ENCODE results near the gene MIA2. TPM values are rescaled to one million over a fixed set of nuclear protein-coding genes. Genes with fewer than 3 reads are reported as not detected.
"Not testable (repeated sequence)": the region's sequence is repeated elsewhere in the genome, so short reads cannot be mapped to it uniquely, and the experiment has no call there.

Gene MIA2
- total RNA-seq, 1 donor from 2014 or later = 9.2 TPM

DNA sequence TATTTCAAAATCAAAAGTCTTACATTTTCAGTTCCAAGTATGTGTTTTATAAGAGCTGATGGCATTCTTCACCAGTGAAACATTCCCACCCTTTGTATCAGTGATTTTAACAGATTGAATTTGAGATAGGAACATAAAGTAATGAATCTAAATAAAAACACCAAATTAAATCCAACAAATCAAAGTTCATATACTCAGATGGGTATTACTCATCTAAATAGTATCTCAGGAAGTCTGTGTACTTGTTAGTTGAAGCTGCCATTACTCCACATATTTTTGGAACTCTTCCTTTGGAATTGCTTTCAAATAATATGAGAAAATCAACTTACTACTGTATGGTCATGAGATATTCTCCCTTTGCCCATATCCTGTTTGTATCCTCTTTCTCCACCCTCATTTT lies 89.1 kb downstream of the MIA2 start:
- peak in 1 of 2 donors; percentile 19 for DNase-seq (ENCODE audit: low read depth in 2 of 2)

DNA sequence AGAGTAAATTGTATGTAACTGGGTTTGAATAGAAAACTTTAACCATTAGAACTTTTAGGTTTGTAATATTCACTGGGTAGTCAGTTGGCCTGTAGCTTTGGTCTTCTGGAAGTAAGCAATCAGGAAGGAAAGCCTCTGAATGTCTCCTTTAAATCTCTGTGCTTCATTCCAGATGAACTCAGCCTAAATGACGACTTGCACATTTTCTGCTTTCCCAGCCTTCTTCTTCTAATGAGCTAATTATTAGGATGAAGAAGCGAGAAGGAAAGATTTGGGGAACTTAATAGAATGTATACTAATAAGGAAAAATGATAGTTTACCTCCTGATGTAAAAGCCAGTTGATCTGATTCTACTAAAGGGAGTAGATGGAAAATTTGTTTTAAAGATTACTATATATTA lies 90.4 kb downstream of the MIA2 start:
- DNase-seq (ENCODE audit: low read depth in 2 of 2) = no peak

DNA sequence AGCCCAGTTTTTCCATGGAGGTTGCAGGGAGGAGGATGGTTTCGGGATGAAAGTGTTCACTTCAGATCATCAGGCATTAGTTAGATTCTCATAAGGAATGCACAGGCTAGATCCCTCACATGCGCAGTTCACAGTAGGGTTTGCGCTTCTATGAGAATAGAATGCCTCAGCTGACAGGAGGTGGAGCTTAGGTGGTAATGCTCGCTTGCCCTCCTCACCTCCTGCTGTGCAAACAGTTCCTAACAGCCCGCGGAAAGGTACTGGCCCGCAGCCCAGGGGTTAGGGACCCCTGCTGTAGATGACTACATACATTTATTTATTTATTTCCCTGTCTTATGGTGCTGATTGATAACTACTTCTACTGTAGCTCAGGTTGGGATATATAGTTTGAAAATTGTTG lies 105.3 kb downstream of the MIA2 start:
- DNase-seq (ENCODE audit: low read depth in 2 of 2) = peak in 1 of 2 donors; percentile 6

DNA sequence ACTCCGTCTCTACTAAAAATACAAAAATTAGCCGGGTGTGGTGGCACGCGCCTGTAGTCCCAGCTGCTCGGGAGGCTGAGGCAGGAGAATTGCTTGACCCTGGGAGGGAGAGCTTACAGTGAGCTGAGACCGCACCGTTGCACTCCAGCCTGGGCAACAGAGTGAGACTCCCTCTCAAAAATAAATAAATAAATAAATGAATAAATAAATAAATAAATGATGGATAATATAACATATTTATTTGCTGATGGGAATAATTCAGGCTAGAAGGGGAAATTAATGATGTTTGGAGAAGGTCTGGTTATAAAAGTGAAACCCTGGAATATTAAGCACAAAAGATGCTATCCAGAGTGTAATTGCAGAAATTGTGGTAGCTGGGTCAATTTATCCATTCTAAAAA lies 107.4 kb downstream of the MIA2 start:
- DNase-seq (ENCODE audit: low read depth in 2 of 2) = not testable (repeated sequence)

DNA sequence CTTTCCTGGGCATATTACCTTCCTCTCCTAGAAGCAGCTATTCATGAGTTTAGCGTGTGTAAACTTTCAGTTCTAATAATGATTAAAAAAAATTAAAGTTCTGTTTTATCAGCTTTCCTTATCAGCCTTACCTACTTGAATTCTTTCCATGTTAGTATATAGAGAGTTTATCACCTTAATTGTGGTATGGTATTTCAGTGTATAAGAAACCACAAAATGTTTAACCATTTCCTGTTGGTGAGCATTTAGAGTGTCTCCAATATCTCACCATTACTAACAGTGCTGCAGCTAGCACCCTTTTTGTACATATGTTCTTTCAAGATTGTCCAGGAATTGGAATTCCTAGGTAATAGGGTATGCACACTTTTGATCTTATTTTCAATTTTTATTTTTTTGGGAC lies 109.1 kb downstream of the MIA2 start:
- no peak for DNase-seq (ENCODE audit: low read depth in 2 of 2)

DNA sequence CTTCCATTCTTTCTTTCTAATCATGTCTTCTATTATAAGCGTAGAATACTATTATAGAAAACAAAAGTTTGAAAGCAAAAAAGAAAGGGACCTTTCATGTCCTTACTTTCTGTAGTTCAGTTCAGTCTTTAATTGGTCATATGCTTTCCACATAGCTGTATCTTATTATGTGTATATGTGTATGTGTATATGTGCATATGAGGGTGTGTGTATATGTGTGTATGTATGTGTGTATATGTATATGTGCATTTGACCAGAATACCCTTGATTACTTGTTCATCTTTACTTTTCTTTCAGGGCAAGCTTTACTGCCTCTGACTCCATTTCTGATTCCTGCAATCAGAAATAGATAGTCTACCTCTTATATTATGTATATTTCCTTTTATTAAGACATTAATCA lies 109.9 kb downstream of the MIA2 start:
- no peak for DNase-seq (ENCODE audit: low read depth in 2 of 2)

DNA sequence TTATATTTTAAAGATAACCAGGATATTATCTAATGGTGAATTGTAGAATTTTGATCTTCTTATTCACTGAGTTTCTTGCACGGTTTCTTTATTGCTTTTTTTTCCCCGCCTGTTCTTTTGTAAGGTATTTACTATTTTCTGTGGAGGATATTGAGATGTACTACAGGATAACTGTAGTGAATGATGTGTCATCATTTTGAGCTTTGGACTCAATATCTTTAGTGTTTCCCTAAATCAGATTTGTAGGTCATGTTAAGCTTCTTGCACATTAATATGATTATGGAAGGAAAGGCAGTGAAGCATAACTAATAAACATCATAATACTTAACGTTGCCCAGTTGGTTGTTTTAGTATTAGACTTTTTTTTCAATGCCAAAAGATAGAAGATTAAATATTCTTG lies 117.2 kb downstream of the MIA2 start:
- no peak for DNase-seq (ENCODE audit: low read depth in 2 of 2)

DNA sequence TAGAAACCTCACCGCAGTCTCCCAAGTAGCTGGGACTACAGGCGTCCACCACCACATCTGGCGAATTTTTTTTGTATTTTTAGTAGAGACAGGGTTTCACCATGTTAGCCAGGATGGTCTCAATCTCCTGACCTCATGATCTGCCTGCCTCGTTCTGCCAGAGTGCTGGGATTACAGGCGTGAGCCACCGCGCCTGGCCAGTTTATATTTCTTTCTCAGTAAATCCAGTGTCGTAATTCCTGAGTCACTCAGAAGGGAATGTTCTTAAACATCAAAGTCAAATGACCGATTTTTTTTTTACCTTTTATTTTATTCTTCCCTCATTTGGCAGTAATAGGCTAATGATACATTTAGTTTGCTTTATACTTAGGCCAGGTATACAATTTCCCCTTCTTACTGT lies 118.0 kb downstream of the MIA2 start:
- DNase-seq (ENCODE audit: low read depth in 2 of 2) = no peak

DNA sequence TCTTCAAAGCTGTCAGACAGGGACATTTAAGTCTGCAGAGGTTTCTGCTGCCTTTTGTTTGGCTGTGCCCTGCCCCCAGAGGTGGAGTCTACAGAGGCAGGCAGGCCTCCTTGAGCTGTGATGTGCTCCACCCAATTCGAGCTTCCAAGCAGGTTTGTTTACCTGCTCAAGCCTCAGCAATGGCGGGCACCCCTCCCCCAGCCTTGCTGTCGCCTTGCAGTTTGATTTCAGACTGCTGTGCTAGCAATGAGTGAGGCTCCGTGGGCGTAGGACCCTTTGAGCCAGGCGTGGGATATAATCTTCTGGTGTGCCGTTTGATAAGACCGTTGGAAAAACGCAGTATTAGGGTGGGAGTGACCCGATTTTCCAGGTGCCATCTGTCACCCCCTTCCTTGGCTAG lies 125.4 kb downstream of the MIA2 start:
- DNase-seq (ENCODE audit: low read depth in 2 of 2) = not testable (repeated sequence)

DNA sequence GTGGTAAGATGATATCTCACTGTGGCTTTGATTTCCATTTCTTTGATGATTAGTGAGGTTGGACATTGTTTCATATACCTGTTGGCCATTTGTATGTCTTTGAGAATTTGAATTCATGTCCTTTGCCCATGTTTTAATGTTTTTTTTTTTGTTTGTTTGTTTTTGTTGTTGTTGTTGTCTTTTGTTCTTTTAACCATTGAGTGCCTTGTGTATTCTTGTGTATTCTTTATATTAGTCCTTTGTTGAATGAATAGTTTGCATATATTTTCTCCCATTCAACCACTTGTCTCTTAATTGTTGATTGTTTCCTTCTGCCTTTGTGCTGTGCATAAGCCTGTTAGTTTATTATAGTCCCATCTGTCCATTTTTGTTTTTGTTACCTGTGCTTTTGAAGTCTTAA lies 126.6 kb downstream of the MIA2 start:
- no peak for DNase-seq (ENCODE audit: low read depth in 2 of 2)

DNA sequence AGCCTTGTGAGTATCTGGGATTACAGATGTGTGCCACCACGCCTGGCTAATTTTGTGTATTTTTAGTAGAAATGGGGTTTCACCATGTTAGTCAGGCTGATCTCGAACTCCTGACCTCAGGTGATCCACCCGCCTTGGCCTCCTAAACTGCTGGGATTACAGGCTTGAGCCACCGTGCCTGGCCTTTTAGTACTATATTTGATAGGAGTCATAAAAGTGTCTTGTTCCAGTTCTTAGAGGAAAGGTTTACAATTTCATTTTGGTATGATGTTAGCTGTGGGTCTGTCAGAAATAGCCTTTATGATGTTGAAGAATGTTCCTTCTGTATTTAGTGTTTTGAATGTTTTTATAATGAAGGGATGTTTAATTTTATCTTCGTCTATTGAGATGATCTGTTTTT lies 127.8 kb downstream of the MIA2 start:
- DNase-seq (ENCODE audit: low read depth in 2 of 2) = not testable (repeated sequence)

DNA sequence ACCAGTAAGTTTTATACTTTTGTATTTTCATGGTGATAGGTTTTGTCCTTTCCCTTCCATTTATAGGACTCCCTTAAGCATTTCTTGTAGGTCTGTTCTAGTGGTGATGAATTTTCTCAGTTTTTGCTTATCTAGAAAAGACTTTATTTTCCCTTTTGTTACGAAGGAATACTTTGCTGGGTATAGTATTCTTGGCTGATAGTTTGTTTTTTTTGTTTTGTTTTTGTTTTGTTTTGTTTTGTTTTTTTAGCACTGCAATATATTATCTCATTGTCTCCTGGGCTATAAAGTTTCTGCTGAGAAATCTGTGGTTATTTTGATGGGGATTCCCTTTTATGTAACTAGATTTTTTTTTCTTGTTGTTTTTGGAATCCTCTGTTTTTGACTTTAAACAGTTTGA lies 130.8 kb downstream of the MIA2 start:
- no peak for DNase-seq (ENCODE audit: low read depth in 2 of 2)

DNA sequence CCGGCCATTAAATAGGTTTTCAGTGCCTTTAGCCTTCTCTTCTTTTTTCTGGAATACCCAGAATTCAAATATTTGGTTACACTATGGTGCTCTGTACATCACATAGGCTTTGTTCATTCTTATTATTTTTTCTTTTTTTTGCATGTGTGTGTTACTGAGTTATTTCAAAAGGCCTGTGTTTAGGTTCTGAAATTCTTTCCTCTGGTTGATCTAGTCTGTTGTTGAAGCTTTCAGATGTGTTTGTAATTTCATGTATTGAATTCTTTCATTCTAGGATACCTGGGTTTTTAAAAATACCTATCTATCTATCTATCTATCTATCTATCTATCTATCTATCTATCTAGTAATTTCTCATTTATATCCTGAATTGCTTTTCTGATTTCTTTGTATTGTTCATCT lies 131.6 kb downstream of the MIA2 start:
- no peak for DNase-seq (ENCODE audit: low read depth in 2 of 2)

DNA sequence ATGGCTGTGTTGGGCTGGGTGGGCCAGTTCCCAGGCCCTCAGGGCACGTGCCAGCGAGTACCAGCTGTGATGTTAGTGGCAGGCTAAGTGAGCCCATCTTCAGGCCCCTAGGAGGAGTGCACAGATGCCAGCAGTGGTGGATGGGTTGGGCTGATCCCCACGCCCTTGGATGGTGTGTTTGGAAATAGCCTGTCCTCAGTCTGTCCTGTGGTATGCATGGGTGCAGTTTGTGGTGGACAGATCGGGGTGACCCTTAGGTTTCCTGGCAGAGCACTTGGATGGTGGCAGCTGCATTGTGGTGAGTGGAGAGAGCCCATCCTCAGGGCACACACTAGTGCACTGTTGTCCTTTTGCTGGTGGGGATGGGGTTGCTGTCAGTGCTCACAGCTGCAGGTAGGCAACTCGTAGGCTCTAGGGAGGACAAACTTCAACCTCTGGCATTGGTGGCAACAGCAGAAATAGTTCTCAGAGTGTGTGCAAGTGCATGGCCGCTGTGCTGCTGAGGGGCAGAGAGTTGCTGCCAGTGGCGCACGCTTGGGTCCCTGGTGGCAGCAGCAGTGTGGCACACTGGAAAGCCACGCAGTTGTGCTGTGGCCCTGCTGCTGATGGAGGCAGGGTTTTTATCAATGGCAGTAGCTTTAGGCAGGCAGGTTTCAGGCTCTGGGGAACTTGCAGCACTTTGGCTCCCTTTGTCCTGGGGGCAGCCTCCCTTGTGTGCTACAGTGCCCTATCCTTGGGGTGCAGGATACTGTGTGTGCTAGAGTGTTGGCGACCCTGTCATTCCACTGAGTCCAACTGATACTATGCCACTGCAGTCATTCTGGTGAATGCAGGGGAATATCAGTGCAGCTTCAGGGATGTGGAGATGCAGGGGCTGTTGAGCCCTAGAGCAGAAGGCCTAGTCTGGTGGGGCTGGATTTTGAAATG lies 133.0 kb downstream of the MIA2 start:
- DNase-seq (ENCODE audit: low read depth in 2 of 2) = no peak

DNA sequence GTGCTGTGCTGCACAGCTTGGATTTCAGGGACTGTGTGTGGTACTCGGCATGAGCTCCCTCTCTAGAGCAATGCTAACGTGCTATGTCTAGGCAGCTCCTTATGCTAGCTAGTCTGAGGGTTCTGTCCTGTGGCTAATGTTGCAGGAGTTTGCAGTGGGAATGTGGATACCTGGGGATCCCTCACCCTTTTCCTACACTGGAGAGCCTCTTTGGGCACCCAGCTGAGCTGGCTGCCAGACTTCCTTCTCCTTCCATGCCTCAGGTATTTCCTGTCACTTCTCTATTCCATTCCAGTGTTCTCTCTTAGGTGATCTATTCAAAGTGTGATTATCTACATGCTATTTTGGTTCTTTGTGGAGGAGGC lies 133.7 kb downstream of the MIA2 start:
- no peak for DNase-seq (ENCODE audit: low read depth in 2 of 2)

DNA sequence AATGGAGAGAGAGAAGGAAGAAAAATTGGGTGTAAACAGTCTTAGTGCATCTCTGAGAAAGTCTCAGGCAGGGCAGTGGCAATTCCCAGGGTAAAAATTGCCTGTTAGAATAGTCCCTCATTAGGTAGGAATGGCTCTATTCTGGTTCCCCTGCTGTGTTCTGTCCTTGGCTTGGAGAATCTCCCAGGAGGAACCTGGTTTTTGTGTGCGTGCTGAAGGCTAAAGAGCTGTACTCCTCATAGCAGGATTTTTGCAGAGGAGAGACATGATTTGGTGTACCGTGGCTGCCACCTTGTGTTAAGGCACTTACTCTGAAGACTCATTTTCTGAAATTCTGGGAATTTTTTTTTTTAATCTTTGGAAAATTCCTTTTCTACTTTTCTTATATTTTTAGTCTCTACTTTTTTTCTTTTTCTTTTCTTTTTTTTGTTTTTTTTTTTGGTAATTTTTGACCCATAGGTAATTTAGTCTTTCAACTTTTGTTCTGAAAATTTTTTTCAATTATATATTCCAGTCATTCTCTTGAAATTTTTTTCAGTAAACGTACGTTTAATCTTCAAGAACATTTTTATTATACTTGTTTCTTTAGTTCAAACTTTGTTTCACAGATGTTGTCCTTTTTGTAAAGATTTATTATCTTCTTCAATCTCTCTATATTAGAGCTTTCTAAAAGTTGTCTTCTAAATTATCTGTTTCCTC lies 134.7 kb downstream of the MIA2 start:
- peak; percentile 51 to 73 for DNase-seq (ENCODE audit: low read depth in 2 of 2)

DNA sequence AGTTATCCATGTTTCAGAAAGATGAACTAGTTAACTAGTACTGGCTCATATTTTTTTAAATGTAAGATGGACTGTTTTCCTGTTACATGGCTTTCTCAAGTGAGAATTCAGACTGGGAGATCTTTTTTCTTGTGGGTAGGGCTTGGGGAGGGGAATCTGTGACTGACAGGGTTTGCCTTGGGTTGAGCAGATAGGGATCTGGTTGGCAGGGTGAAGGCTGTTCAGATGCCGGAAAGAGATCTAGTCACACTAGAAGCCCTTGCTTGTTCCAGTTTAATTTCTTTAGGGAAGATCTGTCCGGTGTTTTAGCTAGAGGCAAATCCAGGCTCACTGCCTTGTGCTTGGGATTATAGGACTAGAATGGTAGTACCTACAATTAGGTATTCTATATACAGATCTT lies 135.3 kb downstream of the MIA2 start:
- DNase-seq (ENCODE audit: low read depth in 2 of 2) = no peak

DNA sequence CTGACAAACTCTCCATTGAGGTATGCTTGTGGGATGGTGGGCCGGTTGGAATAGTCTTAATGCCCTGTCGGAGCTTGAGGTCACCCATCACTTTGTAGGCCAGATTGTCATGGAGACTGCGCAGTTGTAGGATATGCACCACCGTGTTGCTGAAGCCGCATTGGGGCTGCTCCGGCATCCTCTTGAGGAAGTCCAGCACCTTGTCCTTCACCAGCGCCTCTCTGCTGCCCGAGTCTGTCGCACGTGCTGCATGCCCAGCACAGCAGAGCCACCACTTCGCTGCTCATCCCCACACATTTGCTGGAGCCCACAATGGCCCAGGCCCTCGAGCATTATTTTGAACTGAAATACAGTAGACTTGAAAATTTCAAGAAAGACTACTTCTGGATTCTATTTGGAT lies 136.7 kb downstream of the MIA2 start:
- DNase-seq (ENCODE audit: low read depth in 2 of 2) = no peak

DNA sequence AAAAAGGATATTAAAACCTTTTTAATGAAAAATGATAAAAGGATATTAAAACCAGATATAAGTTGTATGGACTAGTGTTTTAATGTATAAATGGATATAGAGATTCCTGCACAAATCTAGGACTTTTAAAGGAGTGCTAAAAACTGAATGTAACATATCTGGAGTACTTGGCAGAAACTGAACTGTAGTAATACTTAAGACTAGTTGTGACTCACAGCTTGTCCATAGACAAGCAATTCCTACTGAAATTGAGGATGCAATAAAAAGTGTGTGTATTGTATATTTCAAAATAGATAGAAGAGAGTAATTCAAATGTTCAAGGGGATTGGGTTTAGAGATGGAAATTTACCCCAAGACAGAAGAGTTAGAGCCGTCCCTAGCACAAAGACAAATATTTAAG lies 138.9 kb downstream of the MIA2 start:
- DNase-seq (ENCODE audit: low read depth in 2 of 2) = no peak

DNA sequence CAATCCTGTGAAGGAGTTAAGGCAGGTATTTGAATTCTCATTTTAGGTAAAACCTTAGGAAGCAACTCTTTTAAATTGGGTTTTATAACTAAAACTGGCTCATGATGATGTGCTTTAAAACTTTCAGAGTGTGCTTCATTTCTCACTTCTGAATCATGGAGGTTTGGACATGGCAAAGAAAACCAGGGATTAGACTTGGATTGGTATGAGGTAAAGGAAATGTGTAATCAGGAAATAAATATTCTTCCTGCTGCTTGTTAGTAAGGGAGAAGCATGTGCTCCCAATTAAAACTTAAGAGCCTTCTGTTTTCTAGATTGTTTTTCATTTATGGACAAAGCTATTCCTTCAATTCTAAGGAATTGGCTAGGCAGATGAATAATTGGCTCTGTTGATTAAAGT lies 141.1 kb downstream of the MIA2 start:
- peak in 1 of 2 donors; percentile 61 for DNase-seq (ENCODE audit: low read depth in 2 of 2)

DNA sequence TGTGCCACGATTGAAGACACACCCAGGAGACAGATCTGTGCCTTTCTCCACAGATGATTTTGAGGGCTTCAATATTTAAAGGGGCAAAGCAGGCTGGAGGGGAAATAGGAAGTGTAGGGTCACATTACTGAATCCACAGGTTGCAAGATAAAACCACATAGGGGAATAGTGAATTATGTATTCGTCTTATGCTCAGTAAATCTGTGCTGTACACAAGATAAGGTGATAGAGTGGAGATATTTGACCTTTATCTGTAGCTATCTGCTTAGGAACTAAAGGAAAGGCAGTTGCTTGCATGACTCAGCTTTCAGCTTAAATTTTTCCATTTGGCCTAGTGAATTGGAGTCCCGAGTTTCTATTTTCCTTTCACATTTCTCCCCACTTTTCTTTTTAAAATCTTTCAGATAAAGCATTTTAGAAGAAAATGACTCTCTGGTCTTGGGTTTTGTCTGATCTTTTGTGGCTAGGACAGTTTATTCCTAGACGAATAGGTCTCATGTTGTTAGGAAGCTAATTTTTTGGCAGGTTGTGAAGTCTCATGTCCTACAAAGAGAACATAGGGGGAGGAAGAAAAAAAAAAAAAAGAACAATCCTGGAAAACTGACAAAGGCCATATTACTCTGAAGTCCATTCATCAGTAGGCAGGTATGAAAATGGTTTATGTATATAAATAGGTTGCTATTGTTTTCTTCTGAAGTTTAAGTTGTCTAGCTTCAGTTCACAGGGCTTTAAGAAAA lies 143.1 kb downstream of the MIA2 start:
- peak; percentile 43 to 71 for DNase-seq (ENCODE audit: low read depth in 2 of 2)

DNA sequence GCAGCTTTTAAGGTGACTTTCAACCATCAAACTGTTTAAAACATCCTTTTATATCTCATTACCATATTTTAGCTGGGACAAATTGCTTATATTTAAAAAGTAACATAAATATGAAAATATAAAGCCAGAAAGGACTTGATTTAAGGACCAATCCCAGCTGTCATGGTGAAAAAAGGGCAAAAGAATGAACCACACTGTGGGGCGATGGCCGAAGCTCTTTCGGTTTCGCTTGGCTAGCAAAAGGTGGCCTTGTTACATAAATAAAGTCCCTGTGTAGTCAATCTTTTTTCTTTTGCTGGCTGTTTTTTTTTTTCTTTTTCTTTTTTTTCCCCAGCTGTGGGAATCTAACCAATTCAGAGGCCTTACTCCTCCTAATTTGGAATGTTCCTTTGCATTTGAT lies 147.7 kb downstream of the MIA2 start:
- DNase-seq (ENCODE audit: low read depth in 2 of 2) = no peak

Data from dermis microvascular lymphatic vessel endothelial cell (primary cell).